Endothelial cell of umbilical vein (primary cell): ENCODE results near the gene ARMH3. TPM values are rescaled to one million over a fixed set of nuclear protein-coding genes. Genes with fewer than 3 reads are reported as not detected.

Source experiments
- BruUV-seq: library from RNA; stranded (reverse); fragments of 400-500 nt; replicated peaks from 2 replicates; lab custom pipeline; 2021; lab: Mats Ljungman, UMichigan
- CTCF ChIA-PET: fragments of 300-600, 350-600 bp; sonication (Branson Sonifier 250); formaldehyde crosslinking; loops from one replicate; lab custom pipeline; 2021; ENCODE audit warnings: antibody characterized with exemption, inconsistent platforms; lab: Charles Lee
- POLR2A ChIA-PET: fragments of 300-600, 350-600 bp; sonication (Branson Sonifier 250); formaldehyde crosslinking; loops from one replicate; lab custom pipeline; 2021; ENCODE audit warnings: antibody characterized with exemption, inconsistent platforms; lab: Charles Lee
- DNase-seq: peaks from one replicate; pipeline ENCODE4 v3.0.0-alpha.2; 2011; ENCODE audit warnings: low read depth, low spot score
- FAIRE-seq: peaks from 2 replicates; lab custom pipeline; 2011; peaks lifted over from hg19 to GRCh38; lab: Jason Lieb, UNC
- H2AFZ ChIP-seq: 2 replicates; pipeline ENCODE4 v1.6.0; 2012; ENCODE audit warnings: low read depth, low read length, control low read depth, inconsistent platforms
- H3K27ac ChIP-seq: 2 replicates; pipeline ENCODE4 v1.5.1; 2011; ENCODE audit warnings: low read depth, mild to moderate bottlenecking, control low read depth, low read length, moderate library complexity; ENCODE audit not compliant: insufficient read depth
- H3K27me3 ChIP-seq, 2 experiments: 2 replicates each; pipeline versions ENCODE4 v1.6.0 to v1.6.1; 2011; ENCODE audit warnings: low read length in 2 of 2, mixed read lengths in 1 of 2; ENCODE audit not compliant: control insufficient read depth in 2 of 2, insufficient read depth in 2 of 2
- H3K36me3 ChIP-seq, 2 experiments: 2 replicates in 1 of 2; 3 replicates in 1 of 2; pipeline ENCODE4 v1.5.1; 2011; ENCODE audit warnings: low read length in 2 of 2, mild to moderate bottlenecking in 1 of 2, moderate library complexity in 1 of 2; ENCODE audit not compliant: control insufficient read depth in 2 of 2, insufficient read depth in 2 of 2; ENCODE audit errors: extremely low read depth in 1 of 2
- H3K4me1 ChIP-seq: 3 replicates; pipeline ENCODE4 v1.5.1; 2011; ENCODE audit warnings: mild to moderate bottlenecking, low read length; ENCODE audit not compliant: control insufficient read depth, insufficient read depth; ENCODE audit errors: extremely low read depth
- H3K4me2 ChIP-seq: 2 replicates; pipeline ENCODE4 v1.6.1; 2011; ENCODE audit warnings: low read length, control low read depth, mixed read lengths; ENCODE audit not compliant: insufficient read depth
- H3K4me3 ChIP-seq, 3 experiments: fragments of 200-600 bp in 1 of 3; sonication (generic), shearing (Covaris generic) in 1 of 3; replicated peaks in 1 of 3; 2 replicates each; pipeline ENCODE4 v1.5.1; 2011 to 2016; ENCODE audit warnings: control low read depth in 3 of 3, low read length in 3 of 3, mild to moderate bottlenecking in 2 of 3, inconsistent platforms in 1 of 3, low read depth in 1 of 3, moderate library complexity in 1 of 3; ENCODE audit not compliant: insufficient read depth in 1 of 3
- H3K79me2 ChIP-seq: 2 replicates; pipeline ENCODE4 v1.6.0; 2012; ENCODE audit warnings: low read length, inconsistent platforms; ENCODE audit not compliant: control insufficient read depth, insufficient read depth
- H3K9ac ChIP-seq: replicated peaks from 2 replicates; pipeline ENCODE3; 2011; ENCODE audit warnings: low read length, control low read depth; ENCODE audit not compliant: insufficient read depth; ENCODE audit errors: extremely low read depth
- H3K9me1 ChIP-seq: replicated peaks from 3 replicates; pipeline ENCODE4 v1.6.0; 2011; ENCODE audit warnings: mild to moderate bottlenecking, low read length; ENCODE audit not compliant: control insufficient read depth, insufficient read depth; ENCODE audit errors: extremely low read depth
- H3K9me3 ChIP-seq: replicated peaks from 2 replicates; pipeline ENCODE4 v1.5.1; 2012; ENCODE audit warnings: low read length, inconsistent platforms; ENCODE audit not compliant: control insufficient read depth, insufficient read depth
- H4K20me1 ChIP-seq: replicated peaks from 2 replicates; pipeline ENCODE3; 2011; ENCODE audit warnings: mild to moderate bottlenecking, low read length; ENCODE audit not compliant: control insufficient read depth, insufficient read depth; ENCODE audit errors: extremely low read depth
- CTCF ChIP-seq, 2 donors: IDR thresholded peaks; 1 replicate in 1 of 2; 2 replicates in 1 of 2; pipeline ENCODE4 v1.5.1; 2011; ENCODE audit warnings: low read length in 2 of 2, mild to moderate bottlenecking in 2 of 2, moderate library complexity in 2 of 2, control low read depth in 1 of 2, inconsistent platforms in 1 of 2, low read depth in 1 of 2; ENCODE audit not compliant: insufficient read depth in 1 of 2; ENCODE audit errors: extremely low read depth in 1 of 2
- EZH2 ChIP-seq: IDR thresholded peaks from 2 replicates; pipeline ENCODE4 v1.6.1; 2012; ENCODE audit warnings: borderline replicate concordance, low read depth, mild to moderate bottlenecking, moderate library complexity, low read length, inconsistent platforms; ENCODE audit not compliant: severe bottlenecking
- FOS ChIP-seq: IDR thresholded peaks from 2 replicates; pipeline ENCODE4 v1.6.1; 2011; ENCODE audit warnings: mild to moderate bottlenecking, low read length, moderate library complexity, borderline replicate concordance; ENCODE audit not compliant: insufficient read depth
- GATA2 ChIP-seq: IDR thresholded peaks from 2 replicates; pipeline ENCODE4 v1.7.0; 2011; ENCODE audit warnings: low read depth, mild to moderate bottlenecking, moderate library complexity, mixed read lengths, low read length; ENCODE audit not compliant: insufficient read length, insufficient read depth
- JUN ChIP-seq: IDR thresholded peaks from 2 replicates; pipeline ENCODE4 v1.6.1; 2011; ENCODE audit warnings: borderline replicate concordance, low read depth; ENCODE audit not compliant: insufficient read length, insufficient read depth
- MAX ChIP-seq: IDR thresholded peaks from 2 replicates; pipeline ENCODE4 v1.6.1; 2011; ENCODE audit not compliant: insufficient read depth, insufficient read length
- MYC ChIP-seq: IDR thresholded peaks from one replicate; pipeline ENCODE4 v1.6.1; 2011; ENCODE audit warnings: mild to moderate bottlenecking, low read depth, low read length
- POLR2A ChIP-seq: IDR thresholded peaks from 2 replicates; pipeline ENCODE4 v1.6.1; 2012; ENCODE audit warnings: low read depth, mild to moderate bottlenecking, control low read depth, low read length
- POLR2AphosphoS5 ChIP-seq: IDR thresholded peaks from 2 replicates; pipeline ENCODE4 v1.6.1; 2012; ENCODE audit warnings: low read depth, mild to moderate bottlenecking, control low read depth, low read length, moderate library complexity; ENCODE audit not compliant: insufficient read depth
- dilution Hi-C: fragments of 300-500 bp; cut with MboI; formaldehyde crosslinking; loops from one replicate; pipeline ENCODE4 v1.15.0; 2019; ENCODE audit warnings: low sequenced_read_pairs; ENCODE audit not compliant: extremely low pct_ligation_motif_present
- intact Hi-C: fragments of 100-400 bp; cut with micrococcal nuclease; formaldehyde crosslinking; loops from one replicate; pipeline ENCODE4 v1.10.0; 2022
- polyA plus RNA-seq, 4 experiments: library from polyadenylated mRNA; depleted of rRNA in 3 of 4; stranded (reverse) in 3 of 4; unstranded in 1 of 4; fragments of >200 nt; gene quantifications; 2 replicates each; pipeline versions ENCODE4 v1.2.1 to v1.2.3, GENCODE V29; 2011 to 2012; ENCODE audit warnings: missing spikeins in 1 of 4
- total RNA-seq: library from RNA; stranded (reverse); gene quantifications from 2 replicates; pipeline ENCODE4 v1.2.3, GENCODE V29; 2021

Gene ARMH3
- total and polyA plus RNA-seq, 2 donors (not counting 3 experiments of a cell fraction or from before 2014, with no cell fraction given) = 13.1 to 17.6 TPM

GRCh38 chr10:101814466-101815071, 241.4 kb downstream of the ARMH3 start:
- no peak overlapping the region for H3K27ac ChIP-seq
- FAIRE-seq (peak; percentile 18), DNase-seq (no peak)
- ChIA-PET POLR2A (interaction anchor here (0.5 kb wide), 1 partner anchor 11 kb away, joined by 5 read pairs; no protein-coding TSS in a partner anchor), CTCF (interaction anchor here (1.2 to 2.1 kb wide), 4 partner anchors 11 to 195 kb away, joined by 3 to 8 read pairs (median 4); no protein-coding TSS in a partner anchor)
- H3K4me2 ChIP-seq = peak overlapping the region; percentile 90
- H2AFZ ChIP-seq = no peak overlapping the region
- H3K36me3 ChIP-seq = peaks cover 11% of the 10 kb centered on the region in 2 experiments
- intact Hi-C loops = loop anchor here (5.0 kb wide), 1 partner anchor 32 kb away; the partner anchor contains the start of gene NPM3
- peaks cover 19% of the 10 kb centered on the region for H3K4me1 ChIP-seq
- peak overlapping the region in 2 of 3 experiments; percentile 82 to 99 for H3K4me3 ChIP-seq
- H3K9me1 ChIP-seq = no peaks in the 10 kb centered on the region
- H3K27me3 ChIP-seq = no peaks in the 10 kb centered on the region
- H3K79me2 ChIP-seq = peaks cover 82% of the 10 kb centered on the region
- dilution Hi-C loops = no loop called here
- TF ChIP-seq JUN (no peak), MAX (no peak), EZH2 (no peak)
- H3K9ac ChIP-seq = peak overlapping the region; percentile 14
- no peaks in the 10 kb centered on the region for H3K9me3 ChIP-seq
- peaks cover 33% of the 10 kb centered on the region for H4K20me1 ChIP-seq
- BruUV-seq = no TSS peak

- Histone ChIP-seq H2AFZ (no peak overlapping the region), H3K27ac (no peak overlapping the region), H3K4me2 (no peak overlapping the region), H3K79me2 (peaks cover 85% of the 10 kb centered on the region), H3K4me3 (no peak overlapping the region), H3K9me3 (no peaks in the 10 kb centered on the region), H3K27me3 (no peaks in the 10 kb centered on the region), H3K4me1 (peaks cover 11% of the 10 kb centered on the region), H4K20me1 (peaks cover 36% of the 10 kb centered on the region), H3K9me1 (no peaks in the 10 kb centered on the region), H3K36me3 (peaks cover 11 to 16% of the 10 kb centered on the region in 2 experiments), H3K9ac (no peak overlapping the region)
- CTCF ChIA-PET = interaction anchor here (1.1 to 2.1 kb wide), 3 partner anchors 8 to 197 kb away, joined by 3 to 8 read pairs (median 4); no protein-coding TSS in a partner anchor
- no peak for TF ChIP-seq EZH2
- no peak for TF ChIP-seq MYC
- TF ChIP-seq POLR2AphosphoS5 = no peak
- no peak for TF ChIP-seq MAX
- TF ChIP-seq CTCF (IDR thresholded peaks at IDR 0.05; ENCODE audit: extremely low read depth in 1 of 2, insufficient read depth in 1 of 2, low read depth in 1 of 2, low read length in 2 of 2) = no peak
- TF ChIP-seq GATA2 = no peak
- no peak for TF ChIP-seq POLR2A
- TF ChIP-seq JUN = no peak
- no peak for TF ChIP-seq FOS
- FAIRE-seq (no peak), DNase-seq (no peak)
- intact Hi-C loops = no loop called here
- dilution Hi-C loops = no loop called here
- no TSS peak for BruUV-seq
- POLR2A ChIA-PET = interaction anchor here (0.9 kb wide), 1 partner anchor 34 kb away, joined by 4 read pairs; no protein-coding TSS in a partner anchor
These were observed 243.4 kb downstream of the ARMH3 start for GRCh38 chr10:101812606-101813005.
